AG10803 (cell line): ENCODE results near the gene CIAO3.
"Not testable (repeated sequence)": the region's sequence is repeated elsewhere in the genome, so short reads cannot be mapped to it uniquely, and the experiment has no call there.

ENCODE experiments used
- DNase-seq: peaks from one replicate; pipeline ENCODE4 v3.0.0; 2010; ENCODE audit warnings: low read depth
- H3K4me3 ChIP-seq: 2 replicates; pipeline ENCODE4 v1.5.1; 2011; ENCODE audit warnings: mild to moderate bottlenecking, low read length, control low read depth
- TF ChIP-seq, protein P1 (sequence below): conservative IDR thresholded peaks from 2 replicates; pipeline ENCODE4 v1.5.1; 2011; ENCODE audit warnings: mild to moderate bottlenecking, low read length, control low read depth, inconsistent platforms

Gene CIAO3

GRCh38 chr16:759110-759910 is 18.5 kb upstream of the CIAO3 start:
- no peak overlapping the region for H3K4me3 ChIP-seq
- no peak for DNase-seq
- TF ChIP-seq, protein P1, sequence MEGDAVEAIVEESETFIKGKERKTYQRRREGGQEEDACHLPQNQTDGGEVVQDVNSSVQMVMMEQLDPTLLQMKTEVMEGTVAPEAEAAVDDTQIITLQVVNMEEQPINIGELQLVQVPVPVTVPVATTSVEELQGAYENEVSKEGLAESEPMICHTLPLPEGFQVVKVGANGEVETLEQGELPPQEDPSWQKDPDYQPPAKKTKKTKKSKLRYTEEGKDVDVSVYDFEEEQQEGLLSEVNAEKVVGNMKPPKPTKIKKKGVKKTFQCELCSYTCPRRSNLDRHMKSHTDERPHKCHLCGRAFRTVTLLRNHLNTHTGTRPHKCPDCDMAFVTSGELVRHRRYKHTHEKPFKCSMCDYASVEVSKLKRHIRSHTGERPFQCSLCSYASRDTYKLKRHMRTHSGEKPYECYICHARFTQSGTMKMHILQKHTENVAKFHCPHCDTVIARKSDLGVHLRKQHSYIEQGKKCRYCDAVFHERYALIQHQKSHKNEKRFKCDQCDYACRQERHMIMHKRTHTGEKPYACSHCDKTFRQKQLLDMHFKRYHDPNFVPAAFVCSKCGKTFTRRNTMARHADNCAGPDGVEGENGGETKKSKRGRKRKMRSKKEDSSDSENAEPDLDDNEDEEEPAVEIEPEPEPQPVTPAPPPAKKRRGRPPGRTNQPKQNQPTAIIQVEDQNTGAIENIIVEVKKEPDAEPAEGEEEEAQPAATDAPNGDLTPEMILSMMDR: no peak

DNA sequence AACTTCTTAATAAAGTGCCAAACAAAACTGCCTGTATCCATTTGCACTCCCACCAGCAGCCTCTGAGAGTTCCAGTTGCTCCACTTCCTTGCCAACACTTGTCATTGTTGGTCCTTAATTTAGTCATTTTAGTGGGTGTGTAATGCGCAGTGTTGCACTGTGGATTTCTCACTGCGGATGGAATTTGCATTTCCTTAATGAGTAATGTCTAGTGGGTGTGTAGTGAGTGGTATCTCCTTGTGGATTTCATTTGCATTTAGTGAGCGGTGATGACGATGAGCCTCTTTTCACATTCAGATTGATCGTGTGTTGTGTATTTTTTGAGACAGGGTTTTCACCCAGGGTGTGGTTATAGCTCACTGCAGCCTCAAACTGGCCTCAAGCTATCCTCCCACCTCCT is 15.6 kb upstream of the CIAO3 start:
- TF ChIP-seq, protein P1: no peak
- no peak overlapping the region for H3K4me3 ChIP-seq
- DNase-seq: no peak

DNA sequence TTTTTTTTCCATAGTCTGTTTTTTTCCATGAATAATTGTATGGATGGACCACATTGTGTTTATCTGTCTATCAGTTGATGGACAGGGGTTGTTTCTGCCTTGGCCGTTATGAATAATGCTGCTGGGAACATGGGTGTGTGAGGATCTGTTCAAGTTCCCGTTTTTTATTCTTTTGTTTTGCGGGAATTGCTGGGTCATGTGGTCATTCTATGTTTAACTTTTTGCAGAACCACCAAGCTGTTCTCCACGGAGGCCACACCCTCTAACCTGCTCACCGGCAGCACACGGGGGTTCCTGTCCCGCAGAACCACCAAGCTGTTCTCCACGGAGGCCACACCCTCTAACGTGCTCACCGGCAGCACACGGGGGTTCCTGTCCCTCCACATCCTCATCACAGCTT is 13.9 kb upstream of the CIAO3 start:
- H3K4me3 ChIP-seq: no peak overlapping the region
- TF ChIP-seq, protein P1: no peak
- no peak for DNase-seq

GRCh38 chr16:754121-754607 is 13.4 kb upstream of the CIAO3 start:
- not testable (repeated sequence) for H3K4me3 ChIP-seq, DNase-seq

DNA sequence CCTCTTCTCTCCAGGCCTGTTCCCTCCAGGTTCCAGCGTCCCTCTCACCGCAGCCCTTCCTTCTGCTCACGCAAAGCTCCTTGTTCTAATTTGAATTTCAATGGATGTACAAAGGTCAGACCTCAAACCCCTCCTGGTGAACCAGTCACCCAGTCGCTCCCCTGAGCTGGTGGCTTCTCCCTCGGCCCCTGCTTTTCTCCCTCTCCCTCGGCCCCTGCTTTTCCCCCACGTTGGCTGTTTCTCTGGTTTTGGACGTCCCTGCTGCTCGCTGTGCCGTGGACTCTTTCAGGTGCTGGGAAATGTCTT is 11.2 kb upstream of the CIAO3 start:
- no peak for DNase-seq
- TF ChIP-seq, protein P1: no peak
- H3K4me3 ChIP-seq: no peak overlapping the region

- DNase-seq: no peak
- TF ChIP-seq, protein P1: no peak
- no peak overlapping the region for H3K4me3 ChIP-seq
Observed at GRCh38 chr16:751152-752006, 10.6 kb upstream of the CIAO3 start.

DNA sequence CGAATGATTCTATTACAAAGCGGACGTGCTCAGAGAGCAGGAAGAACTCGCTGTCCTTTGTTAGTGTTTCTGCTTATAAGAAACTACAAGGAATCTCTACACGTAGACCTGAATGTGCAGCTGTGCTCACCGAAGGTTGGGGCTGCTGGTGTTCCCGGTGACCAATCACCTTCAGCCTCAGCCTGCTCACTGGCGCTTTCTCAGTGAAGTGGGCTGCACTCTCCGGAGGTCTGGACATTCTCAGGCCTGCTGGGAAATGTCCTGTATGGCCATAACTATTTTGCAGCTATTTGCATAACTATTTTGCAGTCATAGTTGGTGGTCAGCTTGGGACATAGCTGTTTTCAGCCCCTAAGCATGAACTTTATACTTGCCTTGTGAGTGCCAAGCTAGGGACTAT is 9.7 kb upstream of the CIAO3 start:
- no peak for DNase-seq
- TF ChIP-seq, protein P1: no peak
- no peak overlapping the region for H3K4me3 ChIP-seq
